GM10266 (cell line): ENCODE data around the gene CACNA2D4.

ENCODE experiments used
- DNase-seq: peaks from one replicate; pipeline ENCODE4 v3.0.0; 2012; ENCODE audit errors: extremely low spot score
- CTCF ChIP-seq: IDR thresholded peaks from 2 replicates; pipeline ENCODE4 v1.5.1; 2012; ENCODE audit warnings: mild to moderate bottlenecking, low read depth; ENCODE audit not compliant: control insufficient read depth, insufficient read depth; ENCODE audit errors: missing control alignments

CACNA2D4 gene

GRCh38 chr12:1912580-1913376, 5.7 kb downstream of the CACNA2D4 start:
- DNase-seq = peak; percentile 8
- TF ChIP-seq CTCF = no peak

- TF ChIP-seq CTCF = no peak
- peak; percentile 12 for DNase-seq
Observed at GRCh38 chr12:1911598-1912575, 6.6 kb downstream of the CACNA2D4 start.

DNA sequence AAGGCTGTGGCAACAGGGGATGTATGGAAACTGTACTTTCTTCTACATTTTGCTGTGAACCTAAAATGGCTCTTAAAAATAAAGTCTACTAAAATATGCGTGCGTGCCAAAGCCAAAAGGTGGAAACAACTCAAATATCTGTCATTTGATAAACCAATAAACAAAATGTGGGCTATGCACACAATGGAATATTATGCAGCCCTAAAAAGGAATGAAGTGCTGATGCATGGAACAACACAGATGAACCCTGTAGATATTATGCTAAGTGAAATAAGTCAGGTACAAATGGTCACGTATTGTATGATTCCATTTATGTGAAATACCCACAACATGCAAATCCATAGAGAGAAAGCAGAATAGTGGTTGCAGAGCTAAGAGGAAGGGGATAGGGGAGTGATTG, 8.0 kb downstream of the CACNA2D4 start:
- TF ChIP-seq CTCF = no peak

GRCh38 chr12:1908758-1909157, 9.7 kb downstream of the CACNA2D4 start:
- DNase-seq = no peak
- no peak for TF ChIP-seq CTCF

More for the DNA sequence above, 8.0 kb downstream of the CACNA2D4 start:
- DNase-seq = no peak

GRCh38 chr12:1907652-1908611, 10.5 kb downstream of the CACNA2D4 start:
- DNase-seq = no peak
- no peak for TF ChIP-seq CTCF

GRCh38 chr12:1906579-1906978, 11.9 kb downstream of the CACNA2D4 start:
- DNase-seq = peak; percentile 6
- TF ChIP-seq CTCF = no peak
